K562 (cell line): ENCODE results near the gene SALL2. TPM values are rescaled to one million over a fixed set of nuclear protein-coding genes. Genes with fewer than 3 reads are reported as not detected.

ENCODE experiments used
- ATAC-seq: fragments of 200-7000 bp; cut with Tn5 transposase; 3 replicates; pipeline ENCODE4 v1.9.1; 2020; ENCODE audit warnings: moderate library complexity
- BruUV-seq: library from RNA; stranded (reverse); fragments of 400-500 nt; replicated peaks from 2 replicates; lab custom pipeline; 2021; lab: Mats Ljungman, UMichigan
- CTCF ChIA-PET: fragments of 300-600 bp; formaldehyde crosslinking; extraction: SDS; loops from one replicate; lab custom pipeline; 2021; ENCODE audit warnings: low intra/inter-chr PET ratio; lab: Yijun Ruan, JAX
- POLR2A ChIA-PET: fragments of 300-600, 350-650 bp; sonication (Branson Sonifier 250); formaldehyde crosslinking; extraction: SDS; loops from one replicate; lab custom pipeline; 2021; ENCODE audit warnings: antibody characterized with exemption, inconsistent platforms; lab: Yijun Ruan, JAX
- DNase-seq, 4 experiments: peaks; one replicate each; pipeline versions ENCODE4 v3.0.0 to v3.0.0-alpha.2; 2011 to 2018; ENCODE audit warnings: low spot score in 3 of 4, mixed read lengths in 3 of 4; ENCODE audit errors: extremely low read depth in 1 of 4
- FAIRE-seq: peaks from 2 replicates; lab custom pipeline; 2011; peaks lifted over from hg19 to GRCh38; lab: Jason Lieb, UNC
- H2AFZ ChIP-seq: 2 replicates; pipeline ENCODE4 v1.6.0; 2011; ENCODE audit warnings: low read depth, low read length, control low read depth, inconsistent platforms
- H3K27ac ChIP-seq: fragments of 200-600 bp; 3 replicates; pipeline ENCODE4 v1.8.0; 2011; ENCODE audit warnings: low read depth, mild to moderate bottlenecking, control low read depth, inconsistent platforms, low read length, moderate library complexity, mixed read lengths; ENCODE audit errors: extremely low read depth
- H3K27me3 ChIP-seq, 2 experiments: fragments of 300-600 bp in 1 of 2; 2 replicates in 1 of 2; 3 replicates in 1 of 2; pipeline versions ENCODE4 v1.6.0 to v1.8.0; 2011; ENCODE audit warnings: inconsistent platforms in 2 of 2, low read length in 2 of 2, mild to moderate bottlenecking in 1 of 2, mixed read lengths in 1 of 2, moderate library complexity in 1 of 2; ENCODE audit not compliant: control insufficient read depth in 2 of 2, insufficient read depth in 2 of 2
- H3K36me3 ChIP-seq: fragments of 300-600 bp; 3 replicates; pipeline ENCODE4 v1.8.0; 2011; ENCODE audit warnings: mild to moderate bottlenecking, low read length, inconsistent platforms; ENCODE audit not compliant: control insufficient read depth, insufficient read depth
- H3K4me1 ChIP-seq, 2 experiments: fragments of 200-600 bp in 1 of 2; replicated peaks in 1 of 2; 2 replicates in 1 of 2; 3 replicates in 1 of 2; pipeline versions ENCODE4 v1.5.1 to v1.8.0; 2011; ENCODE audit warnings: inconsistent platforms in 2 of 2, low read length in 2 of 2, mild to moderate bottlenecking in 1 of 2, mixed read lengths in 1 of 2, moderate library complexity in 1 of 2; ENCODE audit not compliant: control insufficient read depth in 2 of 2, insufficient read depth in 2 of 2
- H3K4me2 ChIP-seq: 2 replicates; pipeline ENCODE4 v1.6.1; 2011; ENCODE audit warnings: low read length, control low read depth, inconsistent platforms, mixed read lengths; ENCODE audit not compliant: insufficient read depth
- H3K4me3 ChIP-seq: fragments of 200-600 bp; sonication (generic), shearing (Covaris generic); 2 replicates; pipeline ENCODE4 v1.5.1; 2016; ENCODE audit warnings: control low read depth, inconsistent platforms
- H3K79me2 ChIP-seq: fragments of 200-600 bp; 3 replicates; pipeline ENCODE4 v1.8.0; 2011; ENCODE audit warnings: low read length, inconsistent platforms; ENCODE audit not compliant: control insufficient read depth, insufficient read depth
- H3K9ac ChIP-seq, 2 experiments: 2 replicates each; pipeline versions ENCODE4 v1.6.0 to v1.6.1; 2011; ENCODE audit warnings: low read depth in 2 of 2, low read length in 2 of 2, control low read depth in 1 of 2, inconsistent platforms in 1 of 2, mild to moderate bottlenecking in 1 of 2, mixed read lengths in 1 of 2; ENCODE audit not compliant: insufficient read depth in 1 of 2
- H3K9me1 ChIP-seq: one replicate; pipeline ENCODE4 v1.6.0; 2011; ENCODE audit warnings: inconsistent platforms, mild to moderate bottlenecking, low read length, moderate library complexity; ENCODE audit not compliant: control insufficient read depth, insufficient read depth
- H3K9me3 ChIP-seq: replicated peaks from 2 replicates; pipeline ENCODE4 v1.5.1; 2011; ENCODE audit warnings: low read depth, low read length, inconsistent platforms; ENCODE audit not compliant: control insufficient read depth, insufficient read depth
- H4K20me1 ChIP-seq: replicated peaks from 2 replicates; pipeline ENCODE4 v1.6.1; 2011; ENCODE audit warnings: low read length, inconsistent platforms, mixed read lengths; ENCODE audit not compliant: control insufficient read depth, insufficient read depth
- CBX3 ChIP-seq, 2 experiments: IDR thresholded peaks; 1 replicate in 1 of 2; 2 replicates in 1 of 2; pipeline ENCODE4 v1.6.1; 2012; ENCODE audit warnings: inconsistent platforms in 2 of 2, low read length in 2 of 2, borderline replicate concordance in 1 of 2, control low read depth in 1 of 2
- ELF1 ChIP-seq: fragments of 200-800 bp; sonication (Bioruptor generic); IDR thresholded peaks from 2 replicates; pipeline ENCODE4 v1.6.1; 2016; ENCODE audit warnings: missing genetic modification characterization, missing compliant biosample characterization
- FOXA1 ChIP-seq: fragments of 450-650 bp; IDR thresholded peaks from 2 replicates; pipeline ENCODE4 v1.6.1; 2016; ENCODE audit warnings: mild to moderate bottlenecking, borderline replicate concordance
- MCM2 ChIP-seq: fragments of 450-650 bp; IDR thresholded peaks from 2 replicates; pipeline ENCODE4 v1.6.1; 2017; ENCODE audit warnings: low read depth, mild to moderate bottlenecking
- NCOA1 ChIP-seq: fragments of 450-650 bp; IDR thresholded peaks from 2 replicates; pipeline ENCODE4 v1.6.1; 2016; ENCODE audit warnings: low read depth
- SPI1 ChIP-seq: IDR thresholded peaks from 2 replicates; pipeline ENCODE4 v1.6.1; 2011; ENCODE audit warnings: low read depth, low read length, control low read depth, borderline replicate concordance
- SRSF7 ChIP-seq: fragments of 200-400 bp; formaldehyde crosslinking; optimal IDR thresholded peaks from 2 replicates; pipeline ENCODE3; 2017; ENCODE audit warnings: mild to moderate bottlenecking, low read depth, low read length
- ZNF146 ChIP-seq: IDR thresholded peaks from one replicate; pipeline ENCODE4 v1.6.1; 2018; ENCODE audit warnings: missing compliant biosample characterization; ENCODE audit not compliant: unreplicated experiment
- ZNF75A ChIP-seq: fragments of 450-650 bp; formaldehyde crosslinking; IDR thresholded peaks from 2 replicates; pipeline ENCODE4 v1.4.0; 2020; ENCODE audit warnings: mild to moderate bottlenecking
- WGBS: fragments of 100-300 bp; shearing (Covaris generic); methylation state at CpG from one replicate; pipeline ENCODE4 v1.1.6; 2016; ENCODE audit warnings: low coverage, mixed read lengths; ENCODE audit not compliant: insufficient coverage; ENCODE audit errors: missing lambda C conversion rate; 5-methylcytosine and 5-hydroxymethylcytosine counted together
- in situ Hi-C: fragments of 300-500 bp; cut with MboI; formaldehyde crosslinking; loops from 4 replicates; pipeline ENCODE4 v1.15.0; 2018; ENCODE audit warnings: inconsistent platforms, mixed read lengths
- intact Hi-C: fragments of 100-400 bp; cut with micrococcal nuclease; formaldehyde crosslinking; loops from 2 replicates; pipeline ENCODE4 v1.14.2; 2022
- polyA plus RNA-seq, 8 experiments: library from polyadenylated mRNA; depleted of rRNA in 4 of 8; stranded (reverse) in 5 of 8; unstranded in 3 of 8; fragments of >200 nt; fragmentation: Nextera tagmentation in 2 of 8; fragmentation: Illumina TruSeq in 1 of 8; extraction: Ambion mirVana in 2 of 8; extraction: Trizol in 1 of 8; gene quantifications; 2 replicates each; pipeline versions ENCODE4 v1.2.1 to v1.2.3, GENCODE V29; 2011 to 2014; ENCODE audit warnings: inconsistent platforms in 1 of 8, missing spikeins in 1 of 8
- total RNA-seq, 7 experiments: library from RNA; depleted of rRNA in 6 of 7; stranded (reverse); fragments of >200 nt in 6 of 7; fragmentation: Illumina TruSeq in 2 of 7; extraction: Trizol in 2 of 7; gene quantifications; 2 replicates each; pipeline versions ENCODE4 v1.2.1 to v1.2.3, GENCODE V29; 2011 to 2021; ENCODE audit warnings: low replicate concordance in 1 of 7
- TF ChIP-seq, protein P1 (sequence below): IDR thresholded peaks from 2 replicates; pipeline ENCODE4 v1.6.1; 2011; ENCODE audit warnings: borderline replicate concordance, low read depth, mild to moderate bottlenecking, moderate library complexity, low read length; ENCODE audit not compliant: insufficient read depth, poor library complexity, severe bottlenecking
- TF ChIP-seq, protein P2 (sequence below): fragments of 450-650 bp; IDR thresholded peaks from 2 replicates; pipeline ENCODE4 v1.6.1; 2016

The SALL2 gene
- total and polyA plus RNA-seq, 9 of the 15 experiments (the other 6 are each of a cell fraction or from before 2014, with no cell fraction given) = 6.6 to 30.4 (median 12.9) TPM

DNA sequence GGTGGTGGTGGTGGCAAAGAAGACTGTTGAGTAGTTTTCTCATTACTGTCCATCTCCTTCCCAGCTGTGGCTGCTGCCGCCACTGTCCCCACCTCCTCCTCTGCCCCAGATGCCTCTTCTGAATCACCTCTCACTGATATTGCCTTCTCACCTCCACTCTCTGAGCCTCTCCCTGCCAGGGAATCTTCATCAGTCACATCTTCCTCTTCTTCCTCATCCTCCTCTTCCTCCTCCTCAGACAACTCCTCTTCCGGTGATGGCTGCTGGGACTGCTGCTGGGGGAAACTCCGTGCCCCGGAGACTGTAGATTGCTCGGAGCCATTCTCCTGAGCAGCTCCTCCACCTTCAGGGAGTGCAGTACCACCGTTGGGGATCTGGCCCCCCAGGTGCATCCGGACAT is 2.9 kb downstream of the SALL2 start (continued):
- TF ChIP-seq, protein P1, sequence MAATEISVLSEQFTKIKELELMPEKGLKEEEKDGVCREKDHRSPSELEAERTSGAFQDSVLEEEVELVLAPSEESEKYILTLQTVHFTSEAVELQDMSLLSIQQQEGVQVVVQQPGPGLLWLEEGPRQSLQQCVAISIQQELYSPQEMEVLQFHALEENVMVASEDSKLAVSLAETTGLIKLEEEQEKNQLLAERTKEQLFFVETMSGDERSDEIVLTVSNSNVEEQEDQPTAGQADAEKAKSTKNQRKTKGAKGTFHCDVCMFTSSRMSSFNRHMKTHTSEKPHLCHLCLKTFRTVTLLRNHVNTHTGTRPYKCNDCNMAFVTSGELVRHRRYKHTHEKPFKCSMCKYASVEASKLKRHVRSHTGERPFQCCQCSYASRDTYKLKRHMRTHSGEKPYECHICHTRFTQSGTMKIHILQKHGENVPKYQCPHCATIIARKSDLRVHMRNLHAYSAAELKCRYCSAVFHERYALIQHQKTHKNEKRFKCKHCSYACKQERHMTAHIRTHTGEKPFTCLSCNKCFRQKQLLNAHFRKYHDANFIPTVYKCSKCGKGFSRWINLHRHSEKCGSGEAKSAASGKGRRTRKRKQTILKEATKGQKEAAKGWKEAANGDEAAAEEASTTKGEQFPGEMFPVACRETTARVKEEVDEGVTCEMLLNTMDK = no peak
- TF ChIP-seq SRSF7 = no peak

DNA sequence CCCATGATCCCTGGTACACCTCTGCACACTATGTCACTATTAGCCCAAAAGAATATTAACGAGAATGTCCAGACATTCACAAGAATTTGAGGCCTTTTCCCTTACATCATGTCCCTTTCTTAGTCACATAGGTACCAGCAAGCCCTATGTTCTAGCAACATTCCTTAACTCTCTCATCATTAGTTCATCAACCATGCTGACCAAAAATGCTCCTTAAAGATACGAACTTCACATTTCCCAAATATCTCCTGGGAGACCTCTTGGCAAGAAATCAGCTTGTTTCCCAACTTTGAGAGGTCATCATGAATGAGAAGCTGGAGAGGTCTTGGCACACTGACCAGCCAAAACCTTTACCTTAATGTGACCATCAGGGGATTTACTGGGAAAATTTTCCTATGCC is 4.6 kb downstream of the SALL2 start:
- Histone ChIP-seq H3K9ac (no peak overlapping the region), H3K9me3 (no peaks in the 10 kb centered on the region), H3K9me1 (no peaks in the 10 kb centered on the region), H4K20me1 (no peaks in the 10 kb centered on the region), H3K4me3 (no peak overlapping the region), H2AFZ (no peak overlapping the region), H3K36me3 (peaks cover 28% of the 10 kb centered on the region; the same call in 2 of the 3 replicates), H3K27ac (no peak overlapping the region), H3K4me1 (peaks cover 10 to 27% of the 10 kb centered on the region in 2 experiments; a peak in 4 of 5 replicates), H3K27me3 (no peaks in the 10 kb centered on the region), H3K79me2 (peaks cover 22% of the 10 kb centered on the region), H3K4me2 (no peak overlapping the region; the same call in 1 of the 2 replicates)
- no peak for TF ChIP-seq ZNF75A (CRISPR knock-in tag)
- no peak for TF ChIP-seq SPI1
- TF ChIP-seq CBX3 (IDR thresholded peaks at IDR 0.05; ENCODE audit: borderline replicate concordance in 1 of 2, low read length in 2 of 2) = no peak
- TF ChIP-seq FOXA1 = no peak
- TF ChIP-seq NCOA1 = no peak
- TF ChIP-seq MCM2 = no peak
- no peak for TF ChIP-seq ZNF146 (CRISPR knock-in tag)
- TF ChIP-seq ELF1 = no peak
- TF ChIP-seq, protein P2, sequence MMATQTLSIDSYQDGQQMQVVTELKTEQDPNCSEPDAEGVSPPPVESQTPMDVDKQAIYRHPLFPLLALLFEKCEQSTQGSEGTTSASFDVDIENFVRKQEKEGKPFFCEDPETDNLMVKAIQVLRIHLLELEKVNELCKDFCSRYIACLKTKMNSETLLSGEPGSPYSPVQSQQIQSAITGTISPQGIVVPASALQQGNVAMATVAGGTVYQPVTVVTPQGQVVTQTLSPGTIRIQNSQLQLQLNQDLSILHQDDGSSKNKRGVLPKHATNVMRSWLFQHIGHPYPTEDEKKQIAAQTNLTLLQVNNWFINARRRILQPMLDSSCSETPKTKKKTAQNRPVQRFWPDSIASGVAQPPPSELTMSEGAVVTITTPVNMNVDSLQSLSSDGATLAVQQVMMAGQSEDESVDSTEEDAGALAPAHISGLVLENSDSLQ = no peak
- intact Hi-C loops (no loop called here), in situ Hi-C loops (no loop called here)
- CTCF ChIA-PET = no interaction called here
- ATAC-seq (no peak), FAIRE-seq (no peak), DNase-seq (no peak)
- WGBS = 64% methylated on average over 2 of the region's 2 CpGs
- BruUV-seq = no TSS peak
- POLR2A ChIA-PET = interaction anchor here (1.3 to 4.2 kb wide), 3 partner anchors 9 to 13 kb away, joined by 5 to 23 read pairs (median 5); partner anchors contain the start of gene METTL3
